Activated B cell treated with CpG ODN at 0.5 μM for 24 hours (primary cell): ENCODE measurements around the gene CFAP410. TPM values are rescaled to one million over a fixed set of nuclear protein-coding genes. Genes with fewer than 3 reads are reported as not detected.

Experiments
- ATAC-seq: fragments of 200-7000 bp; cut with Tn5 transposase; one replicate; pipeline ENCODE4 v1.10.0; 2021; ENCODE audit warnings: low read depth, mild to moderate bottlenecking, moderate library complexity
- CTCF ChIA-PET: fragments of 350-600 bp; sonication (Branson Sonifier 250); formaldehyde crosslinking; loops from one replicate; lab custom pipeline; 2021; ENCODE audit warnings: antibody characterized with exemption; lab: Charles Lee
- POLR2A ChIA-PET: fragments of 350-600 bp; sonication (Branson Sonifier 250); formaldehyde crosslinking; loops from one replicate; lab custom pipeline; 2021; ENCODE audit warnings: antibody characterized with exemption; lab: Charles Lee
- DNase-seq: peaks from one replicate; pipeline ENCODE4 v3.0.0; 2022
- H3K27ac Mint-ChIP-seq: one replicate; pipeline ENCODE4 v1.8.0; 2020; ENCODE audit warnings: mixed read lengths
- H3K27me3 Mint-ChIP-seq: one replicate; pipeline ENCODE4 v1.8.0; 2021; ENCODE audit warnings: mixed read lengths
- H3K36me3 Mint-ChIP-seq: one replicate; pipeline ENCODE4 v1.8.0; 2021; ENCODE audit warnings: low read depth, mixed read lengths
- H3K4me1 Mint-ChIP-seq: one replicate; pipeline ENCODE4 v1.8.0; 2021; ENCODE audit warnings: mixed read lengths
- H3K4me3 Mint-ChIP-seq: one replicate; pipeline ENCODE4 v1.8.0; 2020; ENCODE audit warnings: mild to moderate bottlenecking, mixed read lengths
- H3K9me3 Mint-ChIP-seq: one replicate; pipeline ENCODE4 v1.8.0; 2020; ENCODE audit warnings: mixed read lengths
- CTCF ChIP-seq: fragments of 200-600 bp; IDR thresholded peaks from one replicate; pipeline ENCODE4 v1.8.0; 2022; ENCODE audit warnings: antibody characterized with exemption, mild to moderate bottlenecking
- intact Hi-C: fragments of 100-400 bp; cut with micrococcal nuclease; formaldehyde crosslinking; loops from one replicate; pipeline ENCODE4 v1.15.1; 2024
- total RNA-seq: library from RNA; stranded (reverse); gene quantifications from 2 replicates; pipeline ENCODE4 v1.2.3, GENCODE V29; 2022

CFAP410 gene
- total RNA-seq, 1 donor from 2014 or later, result 62.3 TPM

- ATAC-seq (no peak), DNase-seq (no peak)
- ChIA-PET POLR2A (interaction anchor here (0.6 kb wide), 1 partner anchor 474 kb away, joined by 4 read pairs; no protein-coding TSS in a partner anchor), CTCF (no interaction called here)
- Mint-ChIP-seq H3K4me1 (peaks cover 35% of the 10 kb centered on the region), H3K27me3 (peaks cover 2% of the 10 kb centered on the region), H3K9me3 (no peaks in the 10 kb centered on the region), H3K4me3 (peak overlapping the region; percentile 19), H3K36me3 (no peaks in the 10 kb centered on the region), H3K27ac (no peak overlapping the region)
- no peak for TF ChIP-seq CTCF
- intact Hi-C loops, result no loop called here
These were observed 47.0 kb downstream of the CFAP410 start for GRCh38 chr21:44291936-44292811.

DNA sequence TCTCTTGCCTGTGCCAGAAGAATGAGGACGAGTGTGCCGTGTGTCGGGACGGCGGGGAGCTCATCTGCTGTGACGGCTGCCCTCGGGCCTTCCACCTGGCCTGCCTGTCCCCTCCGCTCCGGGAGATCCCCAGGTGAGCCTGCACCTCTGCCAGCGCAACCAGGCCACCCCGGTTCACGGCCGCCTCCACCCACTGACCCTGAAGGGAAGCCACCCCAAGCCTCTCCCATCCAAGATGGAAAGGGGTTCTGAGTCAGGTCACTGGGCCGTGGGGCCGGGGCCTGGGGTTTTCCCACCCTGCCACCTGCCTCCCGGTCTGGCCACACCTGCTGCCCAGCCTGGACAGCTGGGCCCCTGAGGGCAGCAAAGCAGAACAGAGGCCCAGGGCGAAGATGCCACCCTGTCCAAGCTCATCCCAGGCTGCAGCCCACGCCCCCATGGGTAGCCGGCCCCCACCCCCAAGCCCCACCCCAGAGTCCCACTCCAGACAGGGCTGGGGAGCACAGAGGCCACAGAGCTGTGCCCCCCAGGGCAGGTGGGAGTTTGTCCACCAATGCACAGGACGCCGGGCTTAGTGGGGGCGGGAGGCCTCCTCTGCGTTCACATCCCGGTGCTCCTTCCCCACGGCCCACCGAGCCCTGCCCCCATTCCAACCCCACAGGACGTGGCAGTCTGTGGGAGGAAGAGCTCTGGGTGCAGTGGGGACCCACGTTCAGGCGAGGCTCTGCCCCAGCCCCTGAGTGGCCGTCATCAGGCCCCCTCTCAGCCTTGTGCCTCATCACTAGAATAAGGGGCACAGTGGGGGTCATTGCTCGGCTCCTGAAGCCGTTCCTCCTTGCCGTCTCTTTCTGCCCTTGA lies 47.9 kb downstream of the CFAP410 start:
- POLR2A ChIA-PET, result interaction anchor here (0.6 kb wide), 1 partner anchor 473 kb away, joined by 4 read pairs; no protein-coding TSS in a partner anchor
- no peak overlapping the region for H3K27ac Mint-ChIP-seq
- ATAC-seq (no peak), DNase-seq (no peak)
- TF ChIP-seq CTCF, result no peak
- H3K27me3 Mint-ChIP-seq, result peaks cover 2% of the 10 kb centered on the region
- no peaks in the 10 kb centered on the region for H3K36me3 Mint-ChIP-seq
- H3K9me3 Mint-ChIP-seq, result no peaks in the 10 kb centered on the region
- CTCF ChIA-PET, result no interaction called here
- H3K4me3 Mint-ChIP-seq, result no peak overlapping the region
- intact Hi-C loops, result no loop called here
- H3K4me1 Mint-ChIP-seq, result peaks cover 34% of the 10 kb centered on the region

DNA sequence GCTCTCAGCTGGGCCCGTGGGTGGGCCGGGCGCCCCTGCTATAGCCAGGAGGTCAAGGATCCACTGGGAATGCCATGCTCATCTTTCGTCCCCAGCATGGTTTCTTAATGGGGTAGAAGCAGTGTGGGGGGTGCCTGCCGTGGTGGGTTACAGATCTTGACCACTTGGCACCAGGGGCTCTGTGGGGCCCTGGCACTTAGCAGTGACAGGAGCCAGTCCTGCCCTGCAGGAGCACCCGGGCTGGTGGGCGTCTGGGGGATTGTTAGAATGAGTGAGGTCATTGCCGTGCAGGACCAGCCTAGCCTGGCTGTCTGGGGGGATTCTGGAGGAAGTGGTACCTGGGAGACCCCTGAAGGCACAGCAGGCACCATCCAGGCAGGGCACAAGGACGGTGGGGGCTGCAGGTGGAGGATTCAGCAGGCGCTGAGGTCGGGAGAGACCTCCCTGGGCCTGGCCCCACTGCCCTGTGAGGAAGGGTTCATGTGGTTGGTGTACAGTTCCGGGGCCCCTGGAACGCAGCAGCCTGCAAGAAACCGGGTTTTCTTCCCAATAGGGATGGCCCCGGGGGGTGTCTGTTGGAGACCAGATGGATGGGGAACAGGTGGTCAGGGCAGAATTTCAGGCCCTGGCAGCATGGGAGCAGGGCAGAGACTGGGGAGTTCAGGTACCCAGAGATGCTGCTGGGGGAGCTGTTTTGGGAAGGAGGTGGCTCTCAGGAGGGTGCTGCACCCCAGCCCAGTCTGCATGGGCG lies 48.7 kb downstream of the CFAP410 start:
- Mint-ChIP-seq H3K4me1 (peaks cover 28% of the 10 kb centered on the region), H3K27me3 (peaks cover 2% of the 10 kb centered on the region), H3K4me3 (no peak overlapping the region), H3K36me3 (no peaks in the 10 kb centered on the region), H3K27ac (no peak overlapping the region), H3K9me3 (no peaks in the 10 kb centered on the region)
- ATAC-seq, result no peak
- ChIA-PET POLR2A (no interaction called here), CTCF (no interaction called here)
- intact Hi-C loops, result no loop called here
- TF ChIP-seq CTCF, result no peak
- DNase-seq, result no peak

GRCh38 chr21:44289381-44290010 lies 49.7 kb downstream of the CFAP410 start:
- ChIA-PET POLR2A (no interaction called here), CTCF (no interaction called here)
- TF ChIP-seq CTCF, result no peak
- peaks cover 18% of the 10 kb centered on the region for H3K4me1 Mint-ChIP-seq
- no peaks in the 10 kb centered on the region for H3K36me3 Mint-ChIP-seq
- DNase-seq (no peak), ATAC-seq (no peak)
- no peak overlapping the region for H3K27ac Mint-ChIP-seq
- no peaks in the 10 kb centered on the region for H3K9me3 Mint-ChIP-seq
- H3K4me3 Mint-ChIP-seq, result no peak overlapping the region
- intact Hi-C loops, result no loop called here
- H3K27me3 Mint-ChIP-seq, result peaks cover 2% of the 10 kb centered on the region
